ENCODE measurements around the gene PI4KA. TPM values are rescaled to one million over a fixed set of nuclear protein-coding genes. Genes with fewer than 3 reads are reported as not detected.

The PI4KA gene
- total and polyA plus RNA-seq, 2 donors from 2014 or later = 37.3 to 92.8 TPM

DNA sequence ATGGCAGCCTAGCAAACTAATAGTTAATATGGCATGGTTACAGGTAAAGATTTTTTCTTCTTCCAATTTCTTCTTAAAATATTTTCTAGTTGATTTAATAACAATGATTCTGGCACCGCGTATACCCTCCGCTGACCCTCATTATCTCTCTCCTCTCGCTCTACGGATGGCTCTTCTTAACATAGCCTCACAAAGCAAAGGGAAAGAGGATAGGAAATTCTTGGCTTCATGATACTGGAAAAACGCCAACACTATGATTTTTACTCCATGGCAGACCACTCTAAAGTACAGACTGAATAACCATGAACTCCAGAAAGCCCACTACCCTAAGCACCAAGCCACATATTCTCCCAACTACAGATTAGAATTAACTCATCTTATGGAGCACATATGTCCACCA is 6.1 kb downstream of the PI4KA start:
- FAIRE-seq (no peak), DNase-seq (no peak)
- no peaks in the 10 kb centered on the region for H3K9me3 ChIP-seq (ENCODE audit: control insufficient read depth in 2 of 3, insufficient read depth in 1 of 3, low read length in 3 of 3)
- no peaks in the 10 kb centered on the region for H3K27me3 ChIP-seq (ENCODE audit: control insufficient read depth, insufficient read depth, low read length)
- TF ChIP-seq, protein P1, sequence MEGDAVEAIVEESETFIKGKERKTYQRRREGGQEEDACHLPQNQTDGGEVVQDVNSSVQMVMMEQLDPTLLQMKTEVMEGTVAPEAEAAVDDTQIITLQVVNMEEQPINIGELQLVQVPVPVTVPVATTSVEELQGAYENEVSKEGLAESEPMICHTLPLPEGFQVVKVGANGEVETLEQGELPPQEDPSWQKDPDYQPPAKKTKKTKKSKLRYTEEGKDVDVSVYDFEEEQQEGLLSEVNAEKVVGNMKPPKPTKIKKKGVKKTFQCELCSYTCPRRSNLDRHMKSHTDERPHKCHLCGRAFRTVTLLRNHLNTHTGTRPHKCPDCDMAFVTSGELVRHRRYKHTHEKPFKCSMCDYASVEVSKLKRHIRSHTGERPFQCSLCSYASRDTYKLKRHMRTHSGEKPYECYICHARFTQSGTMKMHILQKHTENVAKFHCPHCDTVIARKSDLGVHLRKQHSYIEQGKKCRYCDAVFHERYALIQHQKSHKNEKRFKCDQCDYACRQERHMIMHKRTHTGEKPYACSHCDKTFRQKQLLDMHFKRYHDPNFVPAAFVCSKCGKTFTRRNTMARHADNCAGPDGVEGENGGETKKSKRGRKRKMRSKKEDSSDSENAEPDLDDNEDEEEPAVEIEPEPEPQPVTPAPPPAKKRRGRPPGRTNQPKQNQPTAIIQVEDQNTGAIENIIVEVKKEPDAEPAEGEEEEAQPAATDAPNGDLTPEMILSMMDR (IDR thresholded peaks at IDR 0.05; ENCODE audit: borderline replicate concordance, extremely low read depth, insufficient read depth) = no peak
- intact Hi-C loops (cut with DNase I) = no loop called here
- no peak overlapping the region for H3K27ac ChIP-seq (ENCODE audit: low read depth in 2 of 2, low read length in 2 of 2)
- H3K4me3 ChIP-seq (ENCODE audit: low read length in 3 of 3) = no peak overlapping the region
- no peak overlapping the region for H3K9ac ChIP-seq (ENCODE audit: low read length in 3 of 3)
- no peaks in the 10 kb centered on the region for H3K36me3 ChIP-seq (ENCODE audit: control insufficient read depth in 2 of 3, insufficient read depth in 3 of 3, low read length in 3 of 3)
- H3K4me1 ChIP-seq (ENCODE audit: control insufficient read depth in 2 of 3, insufficient read depth in 2 of 3, low read depth in 1 of 3, low read length in 3 of 3) = peaks cover 0 to 10% (median 8%) of the 10 kb centered on the region in 3 donors

DNA sequence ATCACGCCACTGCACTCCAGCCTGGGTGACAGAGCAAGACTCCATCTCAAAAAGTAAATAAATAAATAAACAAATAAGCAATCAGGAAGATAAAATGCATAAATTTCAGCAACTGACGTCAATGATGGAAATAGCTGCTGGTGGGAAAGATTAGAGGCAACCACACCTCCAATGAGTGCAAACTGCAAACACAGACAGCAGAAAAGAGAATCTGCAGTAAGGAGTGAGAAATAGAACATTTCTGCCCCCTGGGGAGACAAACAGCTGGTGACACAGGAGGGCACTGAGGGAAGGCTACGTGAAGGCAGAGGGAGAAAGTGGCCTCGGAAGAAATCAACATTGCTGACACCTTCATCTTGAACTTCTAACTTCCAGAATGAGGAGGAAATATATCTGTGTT is 6.5 kb downstream of the PI4KA start:
- FAIRE-seq (no peak), DNase-seq (no peak)
- H3K4me1 ChIP-seq (ENCODE audit: control insufficient read depth in 2 of 3, insufficient read depth in 2 of 3, low read depth in 1 of 3, low read length in 3 of 3) = peaks cover 0 to 6% (median 4%) of the 10 kb centered on the region in 3 donors
- TF ChIP-seq, protein P1 (IDR thresholded peaks at IDR 0.05; ENCODE audit: borderline replicate concordance, extremely low read depth, insufficient read depth) = no peak
- H3K27me3 ChIP-seq (ENCODE audit: control insufficient read depth, insufficient read depth, low read length) = no peaks in the 10 kb centered on the region
- H3K9ac ChIP-seq (ENCODE audit: low read length in 3 of 3) = no peak overlapping the region
- no peak overlapping the region for H3K4me3 ChIP-seq (ENCODE audit: low read length in 3 of 3)
- H3K9me3 ChIP-seq (ENCODE audit: control insufficient read depth in 2 of 3, insufficient read depth in 1 of 3, low read length in 3 of 3) = no peaks in the 10 kb centered on the region
- no peaks in the 10 kb centered on the region for H3K36me3 ChIP-seq (ENCODE audit: control insufficient read depth in 2 of 3, insufficient read depth in 3 of 3, low read length in 3 of 3)
- intact Hi-C loops (cut with DNase I) = no loop called here
- H3K27ac ChIP-seq (ENCODE audit: low read depth in 2 of 2, low read length in 2 of 2) = no peak overlapping the region

DNA sequence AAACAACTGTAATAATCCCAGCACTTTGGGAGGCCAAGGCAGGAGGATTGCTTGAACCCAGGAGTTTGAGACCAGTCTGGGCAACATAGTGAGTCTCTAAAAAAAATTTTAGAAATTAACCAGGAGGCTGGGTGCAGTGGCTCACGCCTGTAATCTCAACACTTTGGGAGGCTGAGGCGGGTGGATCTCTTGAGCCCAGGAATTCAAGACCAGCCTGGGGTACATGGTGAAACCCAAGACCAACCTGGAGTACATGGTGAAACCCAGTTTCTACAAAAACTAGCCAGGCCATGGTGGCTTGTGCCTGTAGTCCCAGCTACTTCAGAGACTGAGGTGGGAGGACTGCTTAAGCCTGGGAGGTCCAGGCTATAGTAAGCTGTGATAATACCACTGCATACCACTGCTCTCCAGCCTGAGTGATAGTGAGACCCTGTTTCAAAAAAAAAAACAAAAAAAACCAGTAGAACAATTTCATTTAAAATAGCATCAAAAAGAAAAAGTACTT is 11.2 kb downstream of the PI4KA start:
- no peak overlapping the region for H3K4me3 ChIP-seq (ENCODE audit: low read length in 3 of 3)
- H3K9ac ChIP-seq (ENCODE audit: low read length in 3 of 3) = no peak overlapping the region
- intact Hi-C loops (cut with DNase I) = no loop called here
- TF ChIP-seq, protein P1 (IDR thresholded peaks at IDR 0.05; ENCODE audit: borderline replicate concordance, extremely low read depth, insufficient read depth) = no peak
- FAIRE-seq (no peak), DNase-seq (no peak)
- peaks cover 0 to 11% (median 3%) of the 10 kb centered on the region in 3 donors for H3K4me1 ChIP-seq (ENCODE audit: control insufficient read depth in 2 of 3, insufficient read depth in 2 of 3, low read depth in 1 of 3, low read length in 3 of 3)
- no peaks in the 10 kb centered on the region for H3K9me3 ChIP-seq (ENCODE audit: control insufficient read depth in 2 of 3, insufficient read depth in 1 of 3, low read length in 3 of 3)
- H3K36me3 ChIP-seq (ENCODE audit: control insufficient read depth in 2 of 3, insufficient read depth in 3 of 3, low read length in 3 of 3) = no peaks in the 10 kb centered on the region
- no peak overlapping the region for H3K27ac ChIP-seq (ENCODE audit: low read depth in 2 of 2, low read length in 2 of 2)
- H3K27me3 ChIP-seq (ENCODE audit: control insufficient read depth, insufficient read depth, low read length) = no peaks in the 10 kb centered on the region
